Glomerular visceral epithelial cell (primary cell): ENCODE results near the gene TSPEAR.
A peak's percentile ranks its signal among the peaks of the same experiment; 100 is the strongest.

Experiments
- DNase-seq: peaks from one replicate; pipeline ENCODE4 v3.0.0-alpha.2; 2016; ENCODE audit errors: extremely low spot score

TSPEAR gene

DNA sequence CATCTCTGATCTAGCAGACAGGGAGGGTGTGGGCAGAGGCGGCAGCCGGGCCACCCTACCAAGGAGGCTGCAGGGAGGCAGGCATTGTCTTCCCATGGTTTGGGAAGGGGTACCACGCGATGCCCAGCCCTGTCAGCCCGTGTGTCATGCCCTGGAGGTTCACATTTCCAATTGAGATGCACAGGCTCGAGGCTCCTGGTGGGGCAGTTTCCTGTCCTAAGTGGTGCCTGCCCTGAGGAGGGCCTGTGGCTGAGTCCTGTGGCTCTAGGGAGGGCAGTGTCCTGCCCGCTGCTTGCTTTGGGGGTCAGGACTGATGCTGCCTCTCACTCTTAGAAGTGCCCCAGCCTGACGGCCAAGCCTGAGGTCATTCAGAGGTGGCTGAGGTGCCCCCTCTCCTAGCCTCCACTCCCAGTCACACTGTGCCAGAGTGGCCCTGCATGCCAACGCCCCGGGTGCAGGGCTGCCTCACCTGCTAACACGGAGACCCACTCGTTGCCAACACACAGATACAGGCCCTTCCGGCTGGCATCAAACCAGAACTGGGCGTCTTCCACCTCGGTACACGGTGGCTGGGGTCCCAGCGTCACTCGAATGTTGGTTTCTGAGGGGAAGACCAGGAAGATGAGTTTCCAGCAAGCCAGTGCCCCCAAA is 183.3 kb downstream of the TSPEAR start:
- no peak for DNase-seq

DNA sequence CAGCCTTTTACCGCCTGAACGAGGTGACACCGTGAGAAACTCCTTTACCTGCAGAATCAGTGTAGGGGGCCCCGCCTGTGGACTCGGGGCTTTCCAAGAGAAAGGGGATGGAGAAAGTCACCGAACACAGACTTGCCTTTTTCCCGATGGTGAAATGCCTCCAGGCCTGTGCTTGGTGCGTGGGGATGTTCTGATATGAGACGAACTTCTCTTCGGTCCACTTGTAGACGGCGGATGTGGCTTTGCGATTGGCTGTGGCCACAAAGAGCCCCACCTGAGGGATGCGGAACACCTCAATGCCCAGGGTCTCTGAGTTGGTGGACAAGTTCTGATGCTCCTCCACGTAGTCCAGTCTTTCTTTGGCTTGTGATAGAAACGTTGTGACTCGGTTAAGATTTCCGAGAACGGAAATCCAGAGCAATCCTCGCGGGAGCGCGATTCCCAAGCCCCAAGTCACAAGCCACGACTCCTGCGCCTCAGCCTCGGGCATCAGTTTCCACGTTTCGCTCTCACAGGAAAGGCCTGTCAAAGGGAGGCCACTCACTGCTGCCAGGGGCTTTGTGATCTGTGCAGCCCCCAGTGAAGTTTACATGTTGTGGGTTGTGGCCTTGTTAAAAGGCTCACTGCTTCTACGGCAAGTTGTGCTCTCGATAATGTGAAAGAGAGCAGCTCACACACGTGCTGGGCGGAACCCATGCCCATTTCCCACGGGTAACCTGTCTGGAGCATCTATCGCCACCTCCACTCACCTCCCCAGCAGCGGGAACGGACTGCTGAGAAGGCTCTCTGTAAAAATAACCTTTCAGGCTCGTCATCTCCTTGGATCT is 184.0 kb downstream of the TSPEAR start:
- no peak for DNase-seq

DNA sequence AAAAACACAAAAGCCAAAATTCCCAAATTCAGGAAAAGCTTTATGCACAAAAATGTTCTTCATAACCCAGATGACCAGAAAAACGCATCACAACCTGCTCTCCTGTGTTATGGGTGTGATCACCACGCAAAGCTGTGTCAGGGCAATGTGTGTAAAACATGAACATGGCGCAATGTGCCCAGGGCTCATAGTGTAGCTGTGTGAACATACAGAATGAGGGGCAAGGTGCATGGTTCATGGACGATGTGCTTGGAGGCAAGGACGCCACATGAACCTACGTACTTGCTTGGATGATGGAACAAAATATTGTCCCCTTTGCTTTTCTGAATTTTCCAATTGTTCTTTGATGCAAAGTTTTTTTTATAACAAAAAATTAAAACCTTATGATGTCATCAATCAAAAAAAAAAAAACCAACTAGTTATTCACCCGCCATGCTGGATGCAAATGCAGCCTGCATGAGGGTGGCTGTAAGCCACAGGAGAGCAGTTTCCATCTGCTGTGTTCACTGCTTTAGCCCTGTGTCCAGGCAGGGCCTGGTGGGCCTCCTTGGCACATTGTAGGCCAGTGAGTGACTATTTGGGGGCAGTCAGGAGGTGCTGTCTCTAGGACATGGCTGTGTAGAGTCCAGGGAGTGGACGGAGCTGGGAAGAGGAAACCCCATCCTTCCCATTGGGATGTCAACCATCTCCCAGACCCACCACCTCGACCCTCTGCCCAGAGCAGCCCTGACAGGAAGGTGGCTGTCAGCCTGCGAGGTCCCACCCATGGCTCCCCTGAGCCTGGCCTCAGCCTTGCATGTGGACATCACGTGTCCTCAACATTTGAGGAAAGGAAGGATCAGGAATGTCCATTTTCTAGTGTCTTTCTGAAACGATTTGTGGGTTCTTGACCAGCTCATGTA is 185.0 kb downstream of the TSPEAR start:
- no peak for DNase-seq

DNA sequence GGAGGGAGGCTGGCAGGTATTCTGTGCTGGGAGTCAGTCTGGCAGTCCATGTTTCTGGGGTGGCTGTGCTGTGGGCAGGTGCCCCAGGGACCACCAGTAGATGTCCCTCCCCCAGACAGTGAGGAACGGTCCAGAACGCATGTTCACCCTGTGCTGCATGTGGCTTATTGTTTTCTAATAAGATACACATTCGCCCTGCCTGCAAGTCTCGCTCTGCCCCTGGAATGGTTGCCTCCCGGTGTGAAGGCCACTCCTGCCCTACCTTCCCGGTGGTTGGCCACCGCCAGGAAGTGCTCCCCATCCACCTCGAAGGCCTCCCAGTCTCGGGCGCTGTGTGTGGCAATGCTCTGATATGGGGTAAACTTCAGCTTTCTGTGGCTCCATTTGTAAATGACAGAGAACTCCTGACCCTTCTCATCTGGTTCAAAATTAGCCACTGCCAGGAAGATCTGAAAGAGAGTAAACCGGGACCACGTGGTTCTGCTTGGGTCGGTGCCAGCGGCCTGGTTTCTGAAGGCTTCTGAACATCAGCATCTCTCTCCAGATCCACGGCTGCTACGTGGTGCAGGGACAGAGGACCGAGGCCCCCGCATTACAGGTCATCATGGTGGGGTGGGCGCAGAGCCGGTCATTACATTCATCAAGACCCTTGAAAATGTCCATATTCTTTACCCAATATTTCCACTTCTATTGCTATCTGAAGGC is 185.8 kb downstream of the TSPEAR start:
- DNase-seq, result no peak

DNA sequence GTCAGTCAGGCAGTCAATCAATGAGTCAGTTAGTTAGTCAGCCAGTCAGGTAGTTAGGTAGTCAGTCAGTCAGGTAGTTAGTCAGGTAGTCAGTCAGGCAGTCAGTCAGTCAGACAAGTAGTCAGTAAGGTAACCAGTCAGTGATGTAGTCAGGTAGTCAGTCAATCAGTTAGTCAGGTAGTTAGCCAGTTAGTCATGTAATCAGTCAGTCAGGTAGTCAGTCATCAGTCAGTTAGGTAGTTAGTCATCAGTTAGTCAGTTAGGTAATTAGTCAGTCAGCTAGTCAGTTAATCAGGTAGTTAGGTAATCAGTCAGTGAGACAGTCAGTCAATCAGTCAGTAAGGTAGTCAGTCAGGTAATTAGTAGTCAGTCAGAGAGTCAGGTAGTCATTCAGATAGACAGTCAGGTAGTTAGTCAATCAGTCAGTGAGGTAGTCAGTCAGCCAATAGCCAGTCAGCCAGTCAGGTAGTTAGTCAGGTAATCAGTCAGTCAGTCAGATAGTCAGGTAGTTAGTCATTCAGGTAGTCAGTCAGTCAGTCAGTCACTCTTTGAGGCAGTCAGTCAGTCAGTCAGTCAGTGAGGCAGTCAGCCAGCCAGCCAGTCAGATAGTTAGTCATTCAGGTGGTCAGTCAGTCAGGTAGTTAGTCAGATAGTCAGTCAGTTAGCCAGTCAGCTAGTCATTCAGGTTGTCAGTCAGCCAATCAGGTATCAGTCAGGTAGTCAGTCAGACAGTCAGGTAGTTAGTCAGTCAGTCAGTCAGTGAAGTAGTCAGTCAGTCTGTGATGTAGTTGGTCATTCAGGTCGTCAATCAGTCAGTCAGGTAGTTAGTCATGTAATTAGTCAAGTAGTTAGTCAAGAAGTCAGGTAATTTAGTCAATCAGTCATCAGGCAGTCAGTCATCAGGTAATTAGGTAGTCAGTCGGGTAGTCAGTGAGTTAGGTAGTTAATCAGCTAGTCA is 186.7 kb downstream of the TSPEAR start:
- DNase-seq, result no peak

DNA sequence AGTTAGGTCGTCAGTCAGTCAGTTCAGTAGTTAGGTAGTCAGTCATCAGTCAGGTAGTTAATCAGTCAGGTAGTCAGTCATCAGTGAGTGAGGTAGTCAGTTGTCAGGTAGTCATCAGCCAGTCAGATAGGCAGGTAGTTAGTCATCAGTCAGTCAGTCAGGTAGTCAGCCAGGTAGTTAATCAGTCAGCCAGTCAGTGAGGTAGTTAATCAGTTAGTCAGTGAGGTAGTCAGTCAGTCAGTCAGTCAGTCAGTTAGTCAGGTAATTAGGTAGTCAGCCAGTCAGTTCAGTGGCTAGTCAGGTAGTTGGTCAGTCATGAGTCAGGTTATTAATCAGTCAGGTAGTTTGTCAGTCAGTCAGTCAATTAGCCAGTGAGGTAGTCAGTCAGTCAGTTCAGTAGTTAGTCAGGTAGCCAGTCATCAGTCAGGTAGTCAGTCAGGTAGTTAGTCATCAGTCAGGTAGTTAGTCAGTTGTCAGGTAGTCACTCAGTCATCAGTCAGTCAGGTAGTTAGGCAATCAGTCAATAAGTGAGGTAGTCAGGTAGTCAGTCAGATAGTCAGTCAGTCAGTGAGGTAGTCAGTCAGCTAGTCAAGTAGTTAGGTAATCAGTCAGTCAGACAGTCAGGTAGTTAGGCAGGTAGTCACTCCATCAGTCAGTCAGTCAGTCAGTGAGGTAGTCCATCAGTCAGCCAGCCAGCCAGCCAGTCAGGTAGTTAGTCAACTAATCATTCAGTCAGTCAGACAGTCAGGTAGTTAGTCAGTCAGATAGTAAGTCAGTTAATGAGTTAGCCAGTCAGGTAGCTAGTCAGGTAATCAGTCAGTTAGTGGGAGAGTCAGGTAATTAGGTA is 187.6 kb downstream of the TSPEAR start:
- DNase-seq, result no peak

DNA sequence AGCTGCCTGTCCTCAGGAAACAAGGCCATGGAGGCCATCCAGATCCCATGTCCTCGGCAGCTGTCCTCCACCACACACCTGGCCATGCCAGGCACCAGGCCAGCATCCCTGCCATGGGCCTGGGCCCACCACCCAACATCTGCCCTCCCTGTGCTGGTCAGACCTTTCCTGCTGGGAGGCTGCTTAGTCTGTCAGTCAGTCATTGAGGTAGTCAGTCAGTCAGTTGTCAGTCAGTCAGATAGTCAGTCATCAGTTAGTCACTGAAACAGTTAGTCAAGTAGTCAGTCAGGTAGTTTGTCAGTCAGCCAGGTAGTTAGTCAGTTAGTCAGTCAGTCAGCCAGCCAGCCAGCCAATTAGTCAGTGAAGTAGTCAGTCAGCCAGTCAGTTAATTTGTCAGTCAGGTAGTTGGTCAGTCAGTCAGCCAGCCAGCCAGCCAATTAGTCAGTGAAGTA is 188.6 kb downstream of the TSPEAR start:
- no peak for DNase-seq

DNA sequence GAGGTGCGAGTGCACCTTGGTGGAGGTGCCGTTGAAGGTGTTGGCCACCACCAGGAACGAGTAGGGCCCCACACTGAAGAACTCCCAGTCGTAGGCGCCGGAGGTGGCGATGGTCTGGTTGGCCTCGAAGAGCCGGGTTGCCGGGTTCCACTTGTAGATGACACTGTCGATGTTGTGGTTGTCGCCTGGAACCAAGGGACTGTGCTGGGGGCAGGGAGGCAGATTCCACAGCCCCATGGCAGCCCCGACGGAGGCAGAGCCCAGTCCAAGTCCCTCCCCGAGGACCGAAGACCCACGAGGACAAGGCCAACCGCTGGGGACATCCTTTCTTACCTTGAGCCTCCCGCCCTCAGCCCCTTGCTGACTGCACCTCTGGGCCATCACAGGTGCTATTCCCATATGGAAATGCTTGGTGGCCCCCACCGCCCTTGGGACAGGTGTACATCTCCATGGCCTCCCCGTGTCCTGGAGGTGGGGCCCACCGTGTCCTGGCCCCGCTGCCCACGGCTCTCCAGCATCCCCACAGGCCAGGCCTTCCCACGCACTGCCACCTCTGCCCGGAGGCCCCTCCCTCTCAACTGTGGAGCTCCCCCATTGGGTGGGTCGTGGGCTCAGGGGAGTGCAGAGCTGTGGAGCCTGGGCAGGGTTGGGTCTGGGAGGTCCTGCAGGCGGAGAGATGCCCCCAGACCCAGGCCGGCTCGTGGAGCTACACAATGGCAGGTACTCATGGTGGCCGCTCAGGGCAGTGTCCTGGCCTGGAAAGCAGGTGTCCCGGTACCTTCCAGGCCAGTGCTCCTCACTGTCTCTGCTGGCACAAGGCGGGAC is 189.2 kb downstream of the TSPEAR start:
- DNase-seq, result no peak

DNA sequence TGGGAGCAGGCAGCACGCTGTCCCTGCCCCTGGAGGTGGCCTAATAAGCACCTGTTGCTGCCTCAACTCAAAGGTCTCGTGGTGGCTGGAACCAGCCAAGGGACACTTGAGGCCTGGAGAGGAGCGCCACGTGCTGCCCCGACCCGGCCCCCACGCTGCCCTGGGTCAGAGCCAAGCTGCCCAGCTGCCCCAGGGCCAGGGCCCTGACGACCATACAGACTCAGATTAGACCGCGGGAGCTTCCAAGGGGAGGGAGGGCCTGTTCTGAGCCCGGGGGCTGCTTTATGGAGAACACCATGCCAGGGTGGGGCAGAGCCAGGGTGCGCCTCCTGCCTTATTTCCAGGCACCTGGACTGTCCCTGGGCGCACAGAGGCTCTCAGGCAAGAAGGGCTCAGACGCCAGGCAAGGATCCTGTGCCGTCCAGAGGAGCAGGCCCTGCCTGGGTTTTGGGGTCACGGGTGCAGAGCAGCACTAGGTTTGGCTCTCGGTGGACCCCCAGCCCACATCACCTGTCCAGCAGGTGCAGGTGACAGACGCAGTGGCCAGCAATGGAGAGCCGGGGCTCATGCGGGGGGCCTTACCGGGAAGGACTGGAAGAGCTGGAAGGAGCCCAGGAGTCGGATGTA is 190.0 kb downstream of the TSPEAR start:
- DNase-seq, result no peak

DNA sequence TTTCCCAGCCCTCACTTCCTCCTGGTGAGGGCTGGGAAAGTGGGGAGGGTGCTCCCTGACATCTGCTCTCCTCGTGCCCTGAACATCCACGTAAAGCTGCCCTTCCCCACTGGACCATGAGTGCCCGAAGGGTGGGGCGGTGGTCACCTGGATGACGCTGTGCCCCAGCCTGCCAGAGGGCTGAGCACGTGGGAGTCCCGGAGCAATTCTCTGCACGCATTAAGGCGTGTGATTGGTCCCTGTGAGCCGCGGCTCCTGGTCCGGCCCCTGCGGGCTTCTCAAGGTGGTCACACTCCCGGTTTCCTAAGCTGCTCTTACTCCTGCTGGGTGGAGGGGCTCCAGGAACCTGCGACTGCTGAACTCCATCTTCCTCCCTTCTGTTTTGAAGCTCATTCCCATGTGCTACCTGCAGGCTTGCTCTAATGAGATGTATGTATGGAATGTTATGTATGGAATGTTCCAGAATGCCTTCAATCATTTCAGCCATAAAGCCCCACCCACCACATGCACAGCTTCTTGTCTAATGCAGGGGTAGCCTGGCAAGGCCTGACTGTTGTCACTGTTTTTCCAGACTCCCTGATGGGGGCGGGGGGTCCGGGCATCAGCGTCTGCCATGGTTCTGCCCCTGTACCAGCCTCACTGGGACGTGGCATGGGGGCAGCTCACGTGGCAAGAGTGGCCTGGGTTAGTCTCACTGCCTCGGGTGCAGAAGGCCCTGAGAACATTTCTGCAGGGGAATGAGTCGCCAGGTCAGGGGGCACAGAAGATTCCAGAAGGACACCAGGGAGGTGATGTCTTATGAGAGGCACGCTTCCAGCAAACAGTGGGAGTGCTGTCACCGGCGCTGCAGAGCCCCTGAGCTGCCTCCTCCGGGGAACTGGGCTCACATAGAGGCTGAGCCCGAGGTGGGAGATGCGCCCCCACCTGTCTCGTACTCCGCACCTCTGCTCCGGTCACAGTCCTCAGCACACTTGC is 190.8 kb downstream of the TSPEAR start:
- no peak for DNase-seq

DNA sequence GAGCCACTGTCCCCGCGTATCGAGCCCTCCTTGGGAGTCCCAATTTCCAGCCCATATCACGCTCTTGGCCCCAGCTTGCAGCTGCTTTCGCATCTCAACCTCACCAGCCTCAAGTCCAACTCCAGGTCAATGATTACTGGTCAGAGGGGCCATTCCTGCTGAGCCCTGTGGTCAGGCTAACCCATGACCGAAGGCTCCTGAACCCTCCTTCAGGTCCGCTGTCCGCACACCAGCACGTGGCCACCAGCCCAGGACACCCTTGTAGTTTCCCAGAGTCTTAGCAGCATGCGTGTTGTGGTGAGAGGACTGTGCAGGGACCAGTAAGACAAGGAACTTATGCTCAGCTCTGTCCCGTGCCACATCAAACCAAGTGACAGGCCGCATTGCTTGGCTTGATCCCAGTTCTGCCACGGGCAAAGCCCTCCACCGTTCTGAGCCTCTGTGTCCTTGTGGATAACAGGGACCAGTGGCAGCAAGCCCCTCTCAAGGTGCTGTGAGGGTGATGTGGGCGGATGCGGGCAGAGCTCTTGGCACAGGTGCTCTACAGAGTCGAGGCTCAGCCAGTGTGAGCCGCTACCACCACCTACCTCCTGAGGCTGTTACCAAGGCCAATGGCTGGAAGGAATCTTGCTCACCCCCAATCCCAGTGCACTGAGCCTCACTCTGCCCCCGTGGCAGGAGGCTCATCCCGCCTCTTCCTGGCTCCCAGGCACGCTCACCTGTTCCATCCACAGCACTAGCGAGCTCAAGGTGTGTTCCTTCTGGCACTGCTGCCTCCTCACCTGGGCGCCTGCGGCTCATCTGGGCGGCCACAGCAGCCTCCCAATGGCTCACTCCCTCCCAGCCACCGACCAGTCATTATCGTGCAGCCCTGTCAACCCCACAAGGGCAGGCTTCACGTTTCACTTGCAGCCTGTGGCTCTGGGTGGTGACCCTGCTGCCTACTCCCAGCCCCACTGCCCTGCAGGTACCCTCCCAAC is 191.7 kb downstream of the TSPEAR start:
- no peak for DNase-seq

DNA sequence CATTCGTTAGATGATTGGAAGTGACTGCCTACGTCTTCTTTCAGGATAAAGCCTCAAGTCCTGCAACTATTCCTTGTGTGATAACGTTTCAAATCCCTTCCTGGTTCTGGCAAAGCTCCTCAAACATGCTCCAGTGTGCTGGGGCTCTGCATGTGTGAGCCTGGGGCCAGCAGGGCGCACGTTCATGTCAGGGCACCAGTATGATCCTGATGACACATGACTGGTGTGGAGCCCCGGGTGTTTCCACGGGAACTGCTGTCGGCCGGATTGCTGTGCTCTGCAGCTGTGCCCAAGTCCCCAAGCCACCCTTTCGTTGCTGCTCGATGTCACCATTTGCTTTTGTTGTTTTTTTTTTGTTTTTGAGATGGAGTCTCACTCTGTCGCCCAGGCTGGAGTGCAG is 192.7 kb downstream of the TSPEAR start:
- DNase-seq, result no peak

DNA sequence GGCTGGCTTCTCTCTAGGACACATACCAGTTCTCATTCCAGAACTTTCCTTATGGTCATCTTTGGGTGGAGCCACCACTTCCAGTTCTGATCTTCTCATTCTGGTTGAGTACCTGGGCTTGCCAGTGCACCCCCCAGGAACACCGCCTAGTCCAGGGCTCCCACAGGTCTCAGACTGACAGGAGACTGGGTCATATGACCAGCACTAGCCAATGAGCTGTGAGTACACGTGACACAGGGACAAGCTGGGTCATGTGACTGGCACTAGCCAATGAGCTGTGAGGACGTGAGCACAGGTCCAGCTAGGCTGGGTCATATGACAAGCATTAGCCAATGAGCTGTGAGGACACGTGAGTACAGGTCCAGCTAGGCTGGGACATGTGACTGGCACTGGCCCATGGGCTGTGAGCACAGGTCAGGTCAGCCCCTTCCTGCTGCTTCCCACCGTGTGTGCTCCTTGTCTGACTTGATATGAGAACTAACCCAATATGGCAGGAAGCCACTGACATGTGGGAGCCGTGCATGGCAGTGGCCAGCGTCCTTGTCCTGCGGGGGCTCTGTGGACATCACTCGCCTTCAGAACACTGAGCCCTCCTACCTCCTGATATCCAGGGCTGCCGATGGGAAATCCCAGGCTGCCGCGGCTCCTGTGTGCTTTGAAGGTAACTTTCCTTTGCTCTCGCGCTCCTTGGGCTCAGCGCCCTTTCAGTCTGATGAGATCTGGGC is 194.0 kb downstream of the TSPEAR start:
- peak; percentile 4 for DNase-seq

DNA sequence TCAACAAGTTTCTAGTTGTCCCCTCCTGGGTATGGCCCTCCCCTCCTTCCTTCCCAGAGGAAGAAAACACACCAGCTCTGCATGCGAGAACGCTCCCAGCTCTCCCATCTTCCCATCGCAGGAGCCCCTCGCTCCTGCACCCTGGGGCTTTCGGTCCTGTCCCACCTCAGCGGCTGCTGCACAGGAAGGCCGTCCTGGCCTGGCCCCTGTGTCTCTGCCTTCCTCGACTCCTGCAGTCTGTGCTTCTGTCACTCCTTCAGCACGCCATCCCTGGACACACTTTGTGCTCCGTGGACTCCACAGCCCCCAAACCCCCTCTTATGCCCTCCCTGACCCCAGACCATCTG is 194.6 kb downstream of the TSPEAR start:
- no peak for DNase-seq

DNA sequence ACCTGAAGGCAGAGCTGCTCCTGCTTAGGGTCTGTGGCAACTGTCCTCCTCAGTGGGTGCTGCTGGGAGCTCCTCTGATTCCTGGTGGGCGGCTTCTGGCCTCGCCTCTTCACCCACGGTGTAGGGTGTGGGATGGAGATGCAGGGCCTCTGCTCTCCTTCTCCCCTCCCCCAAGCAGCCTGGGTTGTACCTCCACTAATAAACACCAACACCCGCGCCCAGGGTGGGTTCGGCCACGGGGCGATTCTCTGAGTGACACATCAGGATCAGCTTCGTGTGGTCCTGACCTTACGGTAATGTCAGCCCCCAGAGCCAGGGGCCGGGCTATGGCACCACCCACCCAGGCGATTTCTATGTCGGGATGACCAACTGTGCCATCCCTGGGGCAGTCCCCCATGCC is 195.0 kb downstream of the TSPEAR start:
- DNase-seq, result no peak
